WTC11 (cell line): ENCODE results near the gene RAB34. TPM values are rescaled to one million over a fixed set of nuclear protein-coding genes. Genes with fewer than 3 reads are reported as not detected.
A peak's percentile ranks its signal among the peaks of the same experiment; 100 is the strongest.

ENCODE experiments used
- ATAC-seq: fragments of 200-7000 bp; cut with Tn5 transposase; 2 replicates; pipeline ENCODE4 v1.10.0; 2021; ENCODE audit warnings: mild to moderate bottlenecking, moderate library complexity
- CTCF ChIA-PET: fragments of 300-600 bp; sonication (Branson Sonifier 250); formaldehyde crosslinking; loops from one replicate; lab custom pipeline; 2021; ENCODE audit warnings: antibody characterized with exemption; lab: Charles Lee
- POLR2A ChIA-PET: fragments of 350-600 bp; sonication (Branson Sonifier 250); formaldehyde crosslinking; loops from one replicate; lab custom pipeline; 2021; ENCODE audit warnings: antibody characterized with exemption; lab: Charles Lee
- DNase-seq: peaks from one replicate; pipeline ENCODE4 v3.0.0; 2021; ENCODE audit warnings: low spot score
- H3K27ac Mint-ChIP-seq: 2 replicates; pipeline ENCODE4 v1.8.0; 2021; ENCODE audit warnings: mixed read lengths
- H3K27me3 Mint-ChIP-seq: 2 replicates; pipeline ENCODE4 v1.8.0; 2021; ENCODE audit warnings: low read depth, mild to moderate bottlenecking, moderate library complexity, mixed read lengths
- H3K36me3 Mint-ChIP-seq: 2 replicates; pipeline ENCODE4 v1.8.0; 2021; ENCODE audit warnings: mixed read lengths
- H3K4me1 Mint-ChIP-seq: 2 replicates; pipeline ENCODE4 v1.8.0; 2022; ENCODE audit warnings: mixed read lengths
- H3K4me3 Mint-ChIP-seq: 2 replicates; pipeline ENCODE4 v1.8.0; 2021; ENCODE audit warnings: mild to moderate bottlenecking, moderate library complexity, mixed read lengths
- H3K9me3 Mint-ChIP-seq: 2 replicates; pipeline ENCODE4 v1.8.0; 2021; ENCODE audit warnings: mixed read lengths
- CREM ChIP-seq: sonication (generic); formaldehyde crosslinking; IDR thresholded peaks from 2 replicates; pipeline ENCODE4 v1.8.1; 2022; ENCODE audit warnings: mild to moderate bottlenecking, missing genetic modification reagents, moderate library complexity
- FOXP1 ChIP-seq: sonication (generic); formaldehyde crosslinking; IDR thresholded peaks from 2 replicates; pipeline ENCODE4 v1.8.0; 2022; ENCODE audit warnings: missing genetic modification reagents, mild to moderate bottlenecking, moderate library complexity, borderline replicate concordance
- GRHL2 ChIP-seq: fragments of 250-450 bp; sonication (Bioruptor Pico); IDR thresholded peaks from 2 replicates; pipeline ENCODE4 v1.8.0; 2022; ENCODE audit warnings: mild to moderate bottlenecking, moderate library complexity; ENCODE audit not compliant: insufficient replicate concordance, severe bottlenecking
- NFATC4 ChIP-seq: fragments of 250-450 bp; sonication (Bioruptor Pico); IDR thresholded peaks from 2 replicates; pipeline ENCODE4 v1.9.0; 2021; ENCODE audit warnings: mild to moderate bottlenecking
- NR2C2 ChIP-seq: sonication (generic); formaldehyde crosslinking; IDR thresholded peaks from 2 replicates; pipeline ENCODE4 v1.8.0; 2022; ENCODE audit warnings: mild to moderate bottlenecking, missing genetic modification reagents
- ZNF219 ChIP-seq: sonication (generic); formaldehyde crosslinking; IDR thresholded peaks from 2 replicates; pipeline ENCODE4 v1.8.0; 2023; ENCODE audit warnings: missing genetic modification reagents, mild to moderate bottlenecking, borderline replicate concordance
- ZNF396 ChIP-seq: fragments of 250-450 bp; sonication (Bioruptor Pico); IDR thresholded peaks from 2 replicates; pipeline ENCODE4 v1.8.0; 2021; ENCODE audit warnings: mild to moderate bottlenecking, moderate library complexity, borderline replicate concordance
- total RNA-seq: library from RNA; stranded (reverse); gene quantifications from 3 replicates; pipeline ENCODE4 v1.2.3, GENCODE V29; 2021
- TF ChIP-seq, protein P1 (sequence below): sonication (generic); formaldehyde crosslinking; IDR thresholded peaks from 2 replicates; pipeline ENCODE4 v1.8.0; 2023; ENCODE audit warnings: missing genetic modification reagents, mild to moderate bottlenecking, borderline replicate concordance
- TF ChIP-seq, protein P2 (sequence below): sonication (generic); formaldehyde crosslinking; IDR thresholded peaks from 2 replicates; pipeline ENCODE4 v1.8.1; 2023; ENCODE audit warnings: mild to moderate bottlenecking, moderate library complexity, missing genetic modification reagents
- TF ChIP-seq, protein P3 (sequence below): fragments of 250-450 bp; sonication (Bioruptor Pico); IDR thresholded peaks from 2 replicates; pipeline ENCODE4 v1.9.0; 2021; ENCODE audit warnings: mild to moderate bottlenecking, borderline replicate concordance
- TF ChIP-seq, protein P4 (sequence below): sonication (generic); formaldehyde crosslinking; IDR thresholded peaks from 2 replicates; pipeline ENCODE4 v1.8.1; 2023; ENCODE audit warnings: mild to moderate bottlenecking, missing genetic modification reagents, moderate library complexity

Gene RAB34
- total RNA-seq, 1 experiment from 2014 or later = 181 TPM

DNA sequence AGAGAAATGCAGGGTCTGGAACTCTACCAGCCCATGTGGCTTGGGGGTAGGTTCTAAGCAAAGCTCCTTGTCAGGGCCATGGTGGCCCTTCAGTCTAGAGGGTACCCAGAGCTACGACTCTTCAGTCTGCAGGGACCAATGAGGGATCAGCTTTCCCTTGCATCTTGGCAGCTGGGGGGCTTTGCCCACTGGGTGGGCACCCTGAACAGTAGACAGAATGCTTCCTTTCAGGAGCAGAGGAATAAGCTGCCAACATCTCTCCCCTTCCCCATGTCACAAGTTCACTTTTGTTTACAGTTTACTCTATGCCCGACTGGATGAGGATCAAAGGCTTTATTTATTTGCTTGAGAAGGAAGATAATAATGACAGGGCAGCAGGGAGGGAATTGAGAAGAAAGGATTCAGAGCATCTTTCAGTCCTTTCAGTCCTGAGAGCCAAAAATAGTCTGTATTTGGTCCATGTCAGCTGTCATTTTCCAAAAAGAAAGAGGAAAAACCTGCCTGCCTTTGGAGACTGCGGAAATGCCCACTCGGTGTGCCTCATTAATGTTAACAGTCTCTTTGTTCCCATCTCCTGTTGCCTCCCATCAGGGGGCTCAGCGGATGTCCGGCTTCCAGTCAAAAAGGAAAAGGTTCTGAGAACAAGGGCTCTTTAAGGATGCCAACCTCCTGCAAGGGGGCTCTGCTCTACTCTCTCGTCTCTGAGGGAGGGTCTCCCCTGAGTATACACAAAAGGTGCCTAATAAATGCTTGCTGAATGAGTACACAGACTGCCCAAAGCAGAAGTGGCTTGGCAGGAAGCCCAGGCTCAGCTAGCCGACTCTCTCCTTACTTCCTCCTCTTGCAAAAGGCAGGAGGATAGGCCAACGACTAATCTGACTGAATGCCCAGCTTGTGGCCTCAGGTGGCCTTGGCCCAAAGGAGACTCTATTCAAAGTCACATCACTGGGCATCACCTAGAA is 43.2 kb upstream of the RAB34 start (continued):
- TF ChIP-seq, protein P1, sequence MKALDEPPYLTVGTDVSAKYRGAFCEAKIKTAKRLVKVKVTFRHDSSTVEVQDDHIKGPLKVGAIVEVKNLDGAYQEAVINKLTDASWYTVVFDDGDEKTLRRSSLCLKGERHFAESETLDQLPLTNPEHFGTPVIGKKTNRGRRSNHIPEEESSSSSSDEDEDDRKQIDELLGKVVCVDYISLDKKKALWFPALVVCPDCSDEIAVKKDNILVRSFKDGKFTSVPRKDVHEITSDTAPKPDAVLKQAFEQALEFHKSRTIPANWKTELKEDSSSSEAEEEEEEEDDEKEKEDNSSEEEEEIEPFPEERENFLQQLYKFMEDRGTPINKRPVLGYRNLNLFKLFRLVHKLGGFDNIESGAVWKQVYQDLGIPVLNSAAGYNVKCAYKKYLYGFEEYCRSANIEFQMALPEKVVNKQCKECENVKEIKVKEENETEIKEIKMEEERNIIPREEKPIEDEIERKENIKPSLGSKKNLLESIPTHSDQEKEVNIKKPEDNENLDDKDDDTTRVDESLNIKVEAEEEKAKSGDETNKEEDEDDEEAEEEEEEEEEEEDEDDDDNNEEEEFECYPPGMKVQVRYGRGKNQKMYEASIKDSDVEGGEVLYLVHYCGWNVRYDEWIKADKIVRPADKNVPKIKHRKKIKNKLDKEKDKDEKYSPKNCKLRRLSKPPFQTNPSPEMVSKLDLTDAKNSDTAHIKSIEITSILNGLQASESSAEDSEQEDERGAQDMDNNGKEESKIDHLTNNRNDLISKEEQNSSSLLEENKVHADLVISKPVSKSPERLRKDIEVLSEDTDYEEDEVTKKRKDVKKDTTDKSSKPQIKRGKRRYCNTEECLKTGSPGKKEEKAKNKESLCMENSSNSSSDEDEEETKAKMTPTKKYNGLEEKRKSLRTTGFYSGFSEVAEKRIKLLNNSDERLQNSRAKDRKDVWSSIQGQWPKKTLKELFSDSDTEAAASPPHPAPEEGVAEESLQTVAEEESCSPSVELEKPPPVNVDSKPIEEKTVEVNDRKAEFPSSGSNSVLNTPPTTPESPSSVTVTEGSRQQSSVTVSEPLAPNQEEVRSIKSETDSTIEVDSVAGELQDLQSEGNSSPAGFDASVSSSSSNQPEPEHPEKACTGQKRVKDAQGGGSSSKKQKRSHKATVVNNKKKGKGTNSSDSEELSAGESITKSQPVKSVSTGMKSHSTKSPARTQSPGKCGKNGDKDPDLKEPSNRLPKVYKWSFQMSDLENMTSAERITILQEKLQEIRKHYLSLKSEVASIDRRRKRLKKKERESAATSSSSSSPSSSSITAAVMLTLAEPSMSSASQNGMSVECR (CRISPR knock-in tag) = peak; percentile 18; the same call in 1 of the 2 replicates
- TF ChIP-seq, protein P2, sequence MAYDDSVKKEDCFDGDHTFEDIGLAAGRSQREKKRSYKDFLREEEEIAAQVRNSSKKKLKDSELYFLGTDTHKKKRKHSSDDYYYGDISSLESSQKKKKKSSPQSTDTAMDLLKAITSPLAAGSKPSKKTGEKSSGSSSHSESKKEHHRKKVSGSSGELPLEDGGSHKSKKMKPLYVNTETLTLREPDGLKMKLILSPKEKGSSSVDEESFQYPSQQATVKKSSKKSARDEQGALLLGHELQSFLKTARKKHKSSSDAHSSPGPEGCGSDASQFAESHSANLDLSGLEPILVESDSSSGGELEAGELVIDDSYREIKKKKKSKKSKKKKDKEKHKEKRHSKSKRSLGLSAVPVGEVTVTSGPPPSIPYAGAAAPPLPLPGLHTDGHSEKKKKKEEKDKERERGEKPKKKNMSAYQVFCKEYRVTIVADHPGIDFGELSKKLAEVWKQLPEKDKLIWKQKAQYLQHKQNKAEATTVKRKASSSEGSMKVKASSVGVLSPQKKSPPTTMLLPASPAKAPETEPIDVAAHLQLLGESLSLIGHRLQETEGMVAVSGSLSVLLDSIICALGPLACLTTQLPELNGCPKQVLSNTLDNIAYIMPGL (CRISPR knock-in tag) = 0 out of 2 replicates have a peak, but pooled peaks have one; percentile 41
- TF ChIP-seq GRHL2 (CRISPR knock-in tag) (no peak), ZNF396 (CRISPR knock-in tag) (no peak)
- TF ChIP-seq, all 79 proteins: peak for 10

DNA sequence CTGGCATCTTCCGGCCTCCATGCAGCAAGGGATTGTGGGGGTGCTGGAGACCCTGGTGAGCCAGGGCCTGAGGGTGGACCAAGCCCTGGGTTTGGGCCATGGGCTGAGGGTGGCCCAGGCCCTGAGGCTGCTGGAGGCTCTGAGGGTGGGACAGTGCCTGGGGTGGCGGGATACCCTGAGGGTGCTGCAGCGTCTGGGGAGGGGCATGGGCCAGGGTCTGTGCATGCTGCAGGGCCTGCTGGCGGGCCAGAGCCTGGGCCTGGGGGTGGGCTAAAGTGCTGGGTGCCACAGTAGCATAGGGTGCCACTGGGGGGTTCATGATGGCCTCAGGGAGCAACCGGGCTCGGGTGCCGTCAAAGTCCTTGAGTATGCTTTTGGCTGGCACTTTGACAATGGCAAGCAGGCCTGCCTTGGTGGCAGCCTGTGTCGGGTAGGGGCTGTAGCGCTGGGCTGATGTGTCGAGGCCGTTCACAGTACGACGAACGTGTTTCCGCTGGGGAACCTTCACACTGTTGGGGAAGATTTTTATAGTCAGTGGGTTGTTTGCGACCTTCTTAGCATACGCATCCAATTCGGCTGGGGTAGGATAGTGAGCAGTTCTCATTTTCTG is 41.7 kb upstream of the RAB34 start:
- H3K27me3 Mint-ChIP-seq = no peaks in the 10 kb centered on the region
- H3K27ac Mint-ChIP-seq = peak overlapping the region; percentile 96
- ATAC-seq (no peak), DNase-seq (no peak)
- peaks cover 38% of the 10 kb centered on the region for H3K36me3 Mint-ChIP-seq
- no peak overlapping the region for H3K4me3 Mint-ChIP-seq
- H3K4me1 Mint-ChIP-seq = peaks cover 74% of the 10 kb centered on the region
- ChIA-PET POLR2A (no interaction called here), CTCF (interaction anchor here (1.5 to 6.5 kb wide), 4 partner anchors 8 to 103 kb away, joined by 3 to 147 read pairs (median 62); partner anchors contain the start of genes NEK8 and TLCD1)
- H3K9me3 Mint-ChIP-seq = no peaks in the 10 kb centered on the region
- no peak for TF ChIP-seq NFATC4
- TF ChIP-seq, protein P3, sequence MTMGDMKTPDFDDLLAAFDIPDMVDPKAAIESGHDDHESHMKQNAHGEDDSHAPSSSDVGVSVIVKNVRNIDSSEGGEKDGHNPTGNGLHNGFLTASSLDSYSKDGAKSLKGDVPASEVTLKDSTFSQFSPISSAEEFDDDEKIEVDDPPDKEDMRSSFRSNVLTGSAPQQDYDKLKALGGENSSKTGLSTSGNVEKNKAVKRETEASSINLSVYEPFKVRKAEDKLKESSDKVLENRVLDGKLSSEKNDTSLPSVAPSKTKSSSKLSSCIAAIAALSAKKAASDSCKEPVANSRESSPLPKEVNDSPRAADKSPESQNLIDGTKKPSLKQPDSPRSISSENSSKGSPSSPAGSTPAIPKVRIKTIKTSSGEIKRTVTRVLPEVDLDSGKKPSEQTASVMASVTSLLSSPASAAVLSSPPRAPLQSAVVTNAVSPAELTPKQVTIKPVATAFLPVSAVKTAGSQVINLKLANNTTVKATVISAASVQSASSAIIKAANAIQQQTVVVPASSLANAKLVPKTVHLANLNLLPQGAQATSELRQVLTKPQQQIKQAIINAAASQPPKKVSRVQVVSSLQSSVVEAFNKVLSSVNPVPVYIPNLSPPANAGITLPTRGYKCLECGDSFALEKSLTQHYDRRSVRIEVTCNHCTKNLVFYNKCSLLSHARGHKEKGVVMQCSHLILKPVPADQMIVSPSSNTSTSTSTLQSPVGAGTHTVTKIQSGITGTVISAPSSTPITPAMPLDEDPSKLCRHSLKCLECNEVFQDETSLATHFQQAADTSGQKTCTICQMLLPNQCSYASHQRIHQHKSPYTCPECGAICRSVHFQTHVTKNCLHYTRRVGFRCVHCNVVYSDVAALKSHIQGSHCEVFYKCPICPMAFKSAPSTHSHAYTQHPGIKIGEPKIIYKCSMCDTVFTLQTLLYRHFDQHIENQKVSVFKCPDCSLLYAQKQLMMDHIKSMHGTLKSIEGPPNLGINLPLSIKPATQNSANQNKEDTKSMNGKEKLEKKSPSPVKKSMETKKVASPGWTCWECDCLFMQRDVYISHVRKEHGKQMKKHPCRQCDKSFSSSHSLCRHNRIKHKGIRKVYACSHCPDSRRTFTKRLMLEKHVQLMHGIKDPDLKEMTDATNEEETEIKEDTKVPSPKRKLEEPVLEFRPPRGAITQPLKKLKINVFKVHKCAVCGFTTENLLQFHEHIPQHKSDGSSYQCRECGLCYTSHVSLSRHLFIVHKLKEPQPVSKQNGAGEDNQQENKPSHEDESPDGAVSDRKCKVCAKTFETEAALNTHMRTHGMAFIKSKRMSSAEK = no peak
- TF ChIP-seq, protein P4, sequence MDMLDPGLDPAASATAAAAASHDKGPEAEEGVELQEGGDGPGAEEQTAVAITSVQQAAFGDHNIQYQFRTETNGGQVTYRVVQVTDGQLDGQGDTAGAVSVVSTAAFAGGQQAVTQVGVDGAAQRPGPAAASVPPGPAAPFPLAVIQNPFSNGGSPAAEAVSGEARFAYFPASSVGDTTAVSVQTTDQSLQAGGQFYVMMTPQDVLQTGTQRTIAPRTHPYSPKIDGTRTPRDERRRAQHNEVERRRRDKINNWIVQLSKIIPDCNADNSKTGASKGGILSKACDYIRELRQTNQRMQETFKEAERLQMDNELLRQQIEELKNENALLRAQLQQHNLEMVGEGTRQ (CRISPR knock-in tag) = no peak
- TF ChIP-seq ZNF219 = no peak
- TF ChIP-seq GRHL2 (CRISPR knock-in tag) = no peak
- TF ChIP-seq CREM (CRISPR knock-in tag) = no peak
- no peak for TF ChIP-seq NR2C2 (CRISPR knock-in tag)
- no peak for TF ChIP-seq FOXP1 (CRISPR knock-in tag)
